ENCODE data around the gene NMNAT2.
A peak's percentile ranks its signal among the peaks of the same experiment; 100 is the strongest.
"Not testable (repeated sequence)": the region's sequence is repeated elsewhere in the genome, so short reads cannot be mapped to it uniquely, and the experiment has no call there.

NMNAT2 gene

GRCh38 chr1:183282101-183282855, 135.9 kb downstream of the NMNAT2 start:
- no peak for DNase-seq

- DNase-seq = peak; percentile 73
Observed at GRCh38 chr1:183281553-183282091, 136.6 kb downstream of the NMNAT2 start.

DNA sequence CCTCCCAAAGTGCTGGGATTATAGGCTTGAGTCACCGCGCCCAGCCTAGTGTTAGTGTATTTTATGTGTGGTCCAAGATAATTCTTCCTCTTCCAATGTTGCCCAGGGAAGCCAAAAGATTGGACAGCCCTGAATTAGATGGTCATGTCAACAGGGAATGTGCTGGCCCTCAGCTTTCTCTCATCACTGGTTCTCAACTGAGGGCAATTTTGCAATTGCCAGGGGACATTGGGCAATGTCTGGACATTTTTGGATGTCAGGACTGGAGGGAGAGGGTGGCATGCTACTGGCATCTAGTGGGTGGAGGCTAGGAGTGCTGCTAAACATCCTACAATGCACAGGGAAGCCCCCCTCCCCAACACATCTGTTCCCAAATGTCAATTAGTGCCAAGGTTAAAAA, 137.1 kb downstream of the NMNAT2 start:
- DNase-seq = no peak

DNA sequence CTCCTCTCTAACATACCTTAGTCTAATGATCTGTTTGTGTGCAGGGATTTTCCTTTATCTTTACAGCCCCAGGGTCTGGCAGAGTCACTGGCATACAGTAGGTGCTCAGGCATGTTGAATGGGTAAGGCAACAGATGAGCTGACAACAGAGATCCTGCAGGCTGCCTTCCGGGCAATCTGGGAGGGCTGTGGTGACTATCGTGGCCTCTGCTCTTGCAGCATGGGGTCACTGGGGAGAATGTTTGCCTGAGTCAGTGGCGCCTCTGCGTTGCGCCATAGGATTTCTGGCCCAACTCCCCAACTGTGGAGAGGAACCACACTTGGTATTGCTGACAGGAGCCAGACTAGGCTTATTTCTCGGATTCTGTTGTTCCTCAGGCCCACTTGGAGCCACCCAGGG, 138.3 kb downstream of the NMNAT2 start:
- DNase-seq = no peak

GRCh38 chr1:183278739-183279591, 139.2 kb downstream of the NMNAT2 start:
- no peak for DNase-seq

DNA sequence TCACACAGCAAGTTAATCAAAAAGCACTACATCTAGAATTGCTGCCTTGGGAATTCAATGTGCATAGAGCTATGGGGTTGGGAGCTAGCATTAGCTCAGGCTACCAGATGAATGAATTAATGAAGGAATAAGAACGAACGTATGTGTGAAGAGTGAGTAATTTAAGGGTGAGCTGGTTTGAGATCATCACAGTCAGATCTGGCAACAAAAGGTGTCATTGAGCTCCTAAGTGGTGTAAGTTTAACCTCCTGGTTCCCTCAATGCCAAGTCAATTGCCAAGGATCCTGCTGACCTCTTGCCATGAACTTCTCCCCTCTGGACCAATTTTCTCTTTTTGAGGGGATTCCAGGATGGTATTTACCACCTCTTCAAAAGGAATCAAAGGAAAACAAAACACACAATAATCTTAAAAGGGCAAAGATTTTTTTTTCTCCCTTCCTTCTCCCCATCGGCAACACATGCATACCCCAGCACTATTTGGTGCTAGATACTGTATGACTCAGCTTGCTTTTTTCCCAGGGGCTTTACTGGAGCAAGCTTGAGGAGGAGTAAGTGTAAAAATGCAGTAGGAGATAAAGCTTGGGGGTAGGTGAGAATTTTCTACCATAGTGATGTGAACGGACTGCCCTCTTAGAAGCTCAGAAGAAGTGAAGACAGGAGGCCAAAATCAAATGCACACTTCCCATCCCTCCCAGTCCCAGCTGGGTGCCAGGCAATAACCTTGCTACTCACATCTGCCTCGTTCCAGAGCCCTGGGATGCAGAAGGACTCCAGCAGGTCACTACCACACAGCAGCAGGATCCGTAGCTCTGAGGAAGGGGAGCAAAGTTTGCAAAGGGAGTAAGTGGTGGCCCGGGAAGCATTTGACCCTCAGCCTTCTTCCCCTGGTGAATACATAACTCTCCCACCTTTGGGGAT, 140.1 kb downstream of the NMNAT2 start:
- DNase-seq = no peak

DNA sequence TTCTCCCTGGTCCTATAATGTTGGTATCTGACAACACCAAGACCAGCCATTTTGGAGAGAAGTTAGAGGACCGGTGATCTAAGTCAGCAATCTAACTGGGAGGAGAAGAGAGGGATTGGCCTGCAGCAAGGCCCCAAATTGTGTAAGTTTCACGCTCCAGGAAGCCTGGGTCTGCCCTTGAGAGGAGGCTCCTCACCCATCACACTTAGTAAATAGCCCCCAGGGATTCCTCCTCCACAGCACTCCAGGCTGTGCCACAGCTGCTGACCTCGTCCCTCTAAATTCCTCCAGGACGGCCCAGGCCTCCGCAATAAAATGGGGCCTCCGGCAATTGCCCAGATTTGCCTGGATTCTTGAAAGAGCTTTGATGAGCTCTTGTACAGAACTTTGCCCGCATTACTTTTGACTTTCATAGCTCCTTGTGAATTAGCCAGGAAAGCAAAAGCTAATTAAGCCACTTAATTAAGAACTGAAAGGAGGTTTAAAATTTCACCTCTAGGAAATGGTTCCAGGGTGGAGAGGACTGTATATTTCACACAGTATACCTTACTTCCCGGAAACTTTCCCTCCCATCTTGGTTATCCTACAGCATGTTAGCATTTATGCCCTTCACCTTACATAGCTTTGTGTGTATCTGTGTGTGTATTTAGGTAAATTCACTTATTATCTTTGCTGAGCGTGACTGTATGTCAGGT, 141.6 kb downstream of the NMNAT2 start:
- DNase-seq = no peak

DNA sequence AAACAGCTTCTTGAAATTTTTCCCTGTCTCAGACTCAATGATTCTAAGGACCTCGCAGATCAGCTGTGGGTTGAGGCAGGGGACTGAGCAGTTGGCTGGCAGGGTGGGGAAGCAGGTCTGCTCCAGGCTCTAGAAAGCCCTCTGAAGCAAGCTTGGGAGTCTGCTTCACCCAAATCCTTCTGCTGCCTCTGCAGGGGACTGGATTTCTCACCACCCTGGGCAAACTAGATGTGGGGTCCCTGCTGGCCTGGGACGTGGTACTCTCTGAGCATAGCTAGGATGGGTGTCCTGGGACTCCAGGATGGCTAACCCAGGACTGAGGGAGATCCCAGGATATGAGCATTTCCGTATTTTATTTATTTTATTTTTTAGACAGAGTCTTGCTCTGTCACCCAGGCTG, 142.9 kb downstream of the NMNAT2 start:
- no peak for DNase-seq

GRCh38 chr1:183274836-183275235, 143.3 kb downstream of the NMNAT2 start:
- DNase-seq = no peak

DNA sequence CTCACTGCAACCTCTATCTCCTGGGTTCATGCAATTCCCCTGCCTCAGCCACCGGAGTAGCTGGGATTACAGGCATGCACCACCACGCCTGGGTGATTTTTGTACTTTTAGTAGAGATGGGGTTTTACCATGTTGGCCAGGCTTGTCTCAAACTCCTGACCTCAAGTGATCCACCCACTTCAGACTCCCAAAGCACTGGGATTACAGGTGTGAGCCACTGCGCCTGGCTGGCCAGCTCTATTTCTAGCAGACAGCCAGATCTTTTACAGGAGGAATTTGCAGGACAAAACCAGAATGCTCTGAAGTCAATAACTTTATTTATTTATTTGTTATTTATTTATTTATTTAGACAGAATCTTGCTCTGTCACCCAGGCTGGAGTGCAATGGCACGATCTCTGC, 144.2 kb downstream of the NMNAT2 start:
- DNase-seq = not testable (repeated sequence)

DNA sequence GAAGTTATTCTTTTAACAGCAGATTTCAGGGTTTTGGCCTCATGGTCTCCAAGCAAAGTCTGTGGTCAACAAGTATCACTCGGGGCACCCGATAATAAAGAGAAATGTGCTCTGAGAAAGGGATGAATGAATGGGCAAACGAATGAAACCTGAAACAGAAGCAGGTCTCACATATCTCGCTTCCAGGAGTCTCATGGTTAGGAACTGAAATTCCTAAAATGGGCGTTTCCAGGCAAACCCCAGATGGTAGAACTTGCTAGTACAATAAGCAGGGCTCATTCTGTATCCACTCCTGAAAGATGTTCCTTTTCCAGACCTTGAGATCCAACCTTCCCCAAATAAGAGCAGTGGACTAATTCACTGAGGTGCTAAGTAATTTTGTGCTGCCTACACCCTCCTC, 144.9 kb downstream of the NMNAT2 start:
- no peak for DNase-seq

DNA sequence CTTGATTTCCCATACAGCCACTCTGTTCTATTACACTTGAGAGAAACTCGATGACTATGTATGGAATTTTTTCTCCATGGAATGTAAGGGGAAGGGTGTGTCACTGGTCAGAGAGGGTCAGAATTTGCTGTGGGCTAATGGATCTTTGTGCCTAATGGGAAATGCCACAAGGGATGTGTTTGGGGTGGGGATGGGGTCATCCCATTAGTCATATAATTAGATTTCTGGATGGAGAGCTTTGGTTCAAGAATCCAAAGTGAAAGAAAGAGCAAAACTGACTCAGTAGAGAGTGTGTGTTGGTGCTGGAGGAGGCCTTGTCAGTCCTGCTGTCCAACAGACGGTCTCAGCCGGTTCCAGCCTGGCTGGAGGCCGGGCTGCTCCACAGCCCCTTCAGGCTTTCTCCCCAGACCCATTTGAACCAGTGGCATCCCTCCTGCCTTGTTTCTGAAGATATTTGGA, 145.8 kb downstream of the NMNAT2 start:
- no peak for DNase-seq

DNA sequence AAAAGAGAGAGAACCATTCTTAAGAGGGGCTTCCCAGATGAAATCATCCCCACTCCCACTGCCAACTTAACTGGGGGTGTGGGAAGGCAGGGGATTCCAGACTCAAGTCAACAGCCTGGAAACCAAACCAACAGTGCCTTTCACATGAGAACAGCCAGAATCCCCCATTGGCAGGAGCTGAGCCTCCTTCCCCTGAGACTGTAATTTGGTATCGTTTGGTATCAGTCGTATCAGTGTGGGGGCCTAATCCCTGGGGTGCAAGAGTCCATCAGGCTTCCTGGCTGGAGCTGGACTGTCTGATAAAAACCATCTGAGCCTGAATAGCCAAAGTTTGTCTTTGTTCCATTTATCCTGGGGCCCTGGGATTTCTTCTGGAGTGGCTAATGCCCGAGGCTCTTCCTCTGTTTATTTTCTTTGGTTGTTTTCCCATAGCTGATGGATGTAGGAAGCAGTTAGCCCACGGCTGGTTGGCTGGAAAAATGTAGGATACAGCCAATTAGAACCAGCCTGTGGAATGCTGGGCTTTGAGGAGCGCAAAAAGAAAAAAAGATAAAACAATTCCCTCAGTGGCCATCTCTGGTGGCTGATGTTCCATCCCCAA, 147.5 kb downstream of the NMNAT2 start:
- DNase-seq = no peak

DNA sequence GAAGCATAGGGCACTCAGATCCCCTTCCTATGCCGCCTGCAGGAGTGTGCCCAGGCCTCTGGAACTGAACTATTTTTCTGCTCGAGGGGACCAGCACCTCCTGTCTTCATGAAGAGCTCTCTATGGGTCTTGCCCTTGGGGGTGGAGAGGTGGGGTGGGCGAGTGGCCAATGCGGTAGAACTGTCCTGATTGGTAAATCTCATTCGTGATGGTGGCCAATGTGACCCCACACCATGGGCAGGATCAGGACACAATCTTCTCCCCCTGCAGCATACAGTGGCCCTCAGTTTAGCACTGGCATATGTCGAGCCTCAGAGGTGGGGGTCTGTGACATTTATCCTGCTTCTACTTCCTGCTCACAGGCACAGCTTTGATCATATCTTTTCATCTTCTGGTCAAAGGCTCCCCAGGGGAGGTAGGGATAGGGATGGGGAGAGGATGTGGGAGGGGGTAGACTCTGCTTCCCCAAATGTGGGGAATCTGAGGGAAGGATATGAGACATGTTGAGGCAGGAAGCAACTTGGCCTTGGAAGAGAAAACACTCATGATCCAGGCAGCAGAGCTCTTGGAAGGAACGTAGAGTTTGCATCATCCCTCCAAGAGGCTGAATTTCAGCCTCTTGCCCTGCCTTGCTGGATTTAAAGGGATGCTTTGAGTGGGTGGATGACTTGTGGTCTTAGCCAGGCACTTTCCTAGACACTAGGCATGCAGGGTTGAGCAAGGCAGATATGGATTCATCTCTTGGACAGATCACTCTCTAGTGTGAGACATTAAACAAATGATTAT, 150.3 kb downstream of the NMNAT2 start:
- DNase-seq = no peak

- no peak for DNase-seq
Observed at GRCh38 chr1:183263886-183264602, 154.1 kb downstream of the NMNAT2 start.

- no peak for DNase-seq
Observed at GRCh38 chr1:183262628-183263200, 155.5 kb downstream of the NMNAT2 start.

DNA sequence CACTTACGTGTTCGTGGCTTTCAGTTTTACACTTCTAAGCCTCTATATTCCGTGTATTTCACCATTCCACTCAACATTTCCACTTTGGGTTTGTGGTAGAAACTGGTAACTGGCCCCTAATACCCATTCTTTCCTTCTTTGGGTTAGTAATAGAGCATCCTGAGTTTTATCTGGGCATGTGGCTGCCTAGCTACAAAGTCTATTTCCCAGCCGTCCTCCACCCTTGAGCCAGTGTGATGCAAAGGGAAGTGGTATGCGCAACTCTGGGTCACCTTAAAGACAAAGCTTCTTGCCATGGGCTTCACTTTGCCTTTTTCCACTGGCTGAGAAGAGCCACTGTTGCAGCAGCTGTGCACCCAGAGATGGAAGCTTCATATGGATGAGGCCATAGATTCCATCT, 158.3 kb downstream of the NMNAT2 start:
- no peak for DNase-seq

DNA sequence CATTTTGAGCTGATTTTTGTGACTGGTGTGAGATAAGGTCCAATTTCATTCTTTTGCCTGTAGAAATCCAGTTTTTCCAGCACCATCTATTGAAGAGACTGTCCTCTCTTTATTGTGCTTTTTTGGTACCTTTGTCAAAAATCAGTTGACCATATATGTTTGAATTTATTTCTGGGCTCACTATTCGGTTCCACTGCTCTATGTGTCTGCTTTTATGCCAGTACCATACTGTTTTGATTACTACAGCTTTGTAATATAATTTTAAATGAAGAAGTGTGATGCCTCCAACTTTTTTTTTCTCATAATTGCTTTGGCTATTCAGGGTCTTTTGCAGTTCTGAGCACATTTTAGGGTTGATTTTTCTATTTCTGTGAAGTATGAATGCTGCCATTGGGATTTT, 163.1 kb downstream of the NMNAT2 start:
- no peak for DNase-seq

GRCh38 chr1:183251959-183252450, 166.2 kb downstream of the NMNAT2 start:
- DNase-seq = no peak

Measured in stimulated activated CD4-positive, alpha-beta T cell treated with anti-CD3 and anti-CD28 coated beads, Interleukin-4, amount 100 ng/mL, for 24 hours (primary cell).